Measurements from ENCODE around the gene SLC51A. TPM values are rescaled to one million over a fixed set of nuclear protein-coding genes. Genes with fewer than 3 reads are reported as not detected.

The SLC51A gene
- total RNA-seq, 4 donors from 2014 or later = 0.48 TPM; not detected in 3

DNA sequence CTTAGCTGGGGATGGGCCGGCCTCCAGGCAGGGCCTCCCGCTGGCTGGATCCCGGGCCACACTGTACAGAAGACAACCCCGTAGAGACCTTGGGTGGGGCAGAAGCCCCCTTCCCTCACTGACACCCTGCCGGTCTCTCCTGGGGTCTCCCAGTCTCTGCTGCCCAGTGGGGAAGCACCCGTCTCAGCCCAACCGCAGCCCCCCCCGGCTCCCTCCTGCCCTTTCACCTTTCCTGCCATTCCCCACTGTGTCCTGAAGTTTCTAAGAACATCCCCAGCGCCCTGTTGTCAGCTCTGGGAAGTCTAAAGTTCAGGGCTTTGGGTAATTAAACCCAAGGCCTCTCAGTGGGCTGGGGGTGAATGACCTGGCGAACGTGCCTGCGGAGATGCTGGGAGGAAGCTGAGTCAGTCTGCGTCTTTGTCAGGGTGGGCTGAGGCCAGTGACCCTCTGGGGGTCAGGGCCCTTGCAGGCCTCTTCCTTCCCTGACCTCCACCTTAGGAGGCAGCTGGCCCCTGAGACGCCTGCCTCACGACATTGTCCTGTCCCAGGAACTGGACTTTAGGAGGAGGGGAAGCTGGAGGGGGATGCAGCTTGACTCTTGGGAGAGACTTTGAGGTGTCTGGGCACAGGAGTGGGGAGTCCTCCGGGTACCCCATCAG is 1.4 kb upstream of the SLC51A start:
- H3K4me3 ChIP-seq = no peak overlapping the region
- no peaks in the 10 kb centered on the region for H3K27me3 ChIP-seq
- H3K27ac ChIP-seq = no peak overlapping the region
- no peak for TF ChIP-seq POLR2A (IDR thresholded peaks at IDR 0.05)
- TF ChIP-seq, protein P1, sequence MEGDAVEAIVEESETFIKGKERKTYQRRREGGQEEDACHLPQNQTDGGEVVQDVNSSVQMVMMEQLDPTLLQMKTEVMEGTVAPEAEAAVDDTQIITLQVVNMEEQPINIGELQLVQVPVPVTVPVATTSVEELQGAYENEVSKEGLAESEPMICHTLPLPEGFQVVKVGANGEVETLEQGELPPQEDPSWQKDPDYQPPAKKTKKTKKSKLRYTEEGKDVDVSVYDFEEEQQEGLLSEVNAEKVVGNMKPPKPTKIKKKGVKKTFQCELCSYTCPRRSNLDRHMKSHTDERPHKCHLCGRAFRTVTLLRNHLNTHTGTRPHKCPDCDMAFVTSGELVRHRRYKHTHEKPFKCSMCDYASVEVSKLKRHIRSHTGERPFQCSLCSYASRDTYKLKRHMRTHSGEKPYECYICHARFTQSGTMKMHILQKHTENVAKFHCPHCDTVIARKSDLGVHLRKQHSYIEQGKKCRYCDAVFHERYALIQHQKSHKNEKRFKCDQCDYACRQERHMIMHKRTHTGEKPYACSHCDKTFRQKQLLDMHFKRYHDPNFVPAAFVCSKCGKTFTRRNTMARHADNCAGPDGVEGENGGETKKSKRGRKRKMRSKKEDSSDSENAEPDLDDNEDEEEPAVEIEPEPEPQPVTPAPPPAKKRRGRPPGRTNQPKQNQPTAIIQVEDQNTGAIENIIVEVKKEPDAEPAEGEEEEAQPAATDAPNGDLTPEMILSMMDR (IDR thresholded peaks at IDR 0.05) = no peak
- H3K9me3 ChIP-seq = no peaks in the 10 kb centered on the region
- H3K4me1 ChIP-seq = no peaks in the 10 kb centered on the region
- H3K36me3 ChIP-seq = no peaks in the 10 kb centered on the region
- no peak for DNase-seq
- intact Hi-C loops (cut with DNase I; ENCODE audit: low total_unique reads) = no loop called here

DNA sequence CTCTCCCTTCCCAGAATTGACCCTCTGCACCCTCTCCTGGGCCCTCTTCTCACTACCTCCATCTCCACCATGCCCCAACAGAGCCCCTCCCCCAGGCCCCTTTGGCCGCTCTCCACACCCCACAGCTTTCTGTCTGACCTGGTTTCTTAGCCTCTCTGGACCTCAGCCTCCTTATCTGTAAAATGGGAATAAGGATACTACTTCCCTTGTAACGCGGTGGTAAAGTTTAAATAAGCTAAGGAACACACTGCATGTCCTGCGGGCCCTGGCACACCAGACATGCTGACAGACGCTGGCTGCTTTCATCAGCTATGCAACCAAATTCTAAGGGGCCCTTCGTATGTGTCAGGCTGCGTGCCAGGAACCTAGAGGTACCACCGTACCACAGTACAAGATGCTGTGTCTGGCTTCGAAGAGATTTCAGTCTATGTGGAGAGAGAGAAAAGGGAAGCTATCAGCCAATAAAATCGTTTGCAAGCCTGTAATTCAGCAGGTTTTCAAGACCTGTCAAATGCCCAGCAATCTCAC is 777 bp upstream of the SLC51A start:
- Histone ChIP-seq H3K36me3 (no peaks in the 10 kb centered on the region), H3K27ac (no peak overlapping the region), H3K4me3 (no peak overlapping the region), H3K9me3 (no peaks in the 10 kb centered on the region), H3K27me3 (no peaks in the 10 kb centered on the region), H3K4me1 (no peaks in the 10 kb centered on the region)
- intact Hi-C loops (cut with DNase I; ENCODE audit: low total_unique reads) = no loop called here
- TF ChIP-seq, protein P1 (IDR thresholded peaks at IDR 0.05) = no peak
- no peak for TF ChIP-seq POLR2A (IDR thresholded peaks at IDR 0.05)
- DNase-seq = no peak

DNA sequence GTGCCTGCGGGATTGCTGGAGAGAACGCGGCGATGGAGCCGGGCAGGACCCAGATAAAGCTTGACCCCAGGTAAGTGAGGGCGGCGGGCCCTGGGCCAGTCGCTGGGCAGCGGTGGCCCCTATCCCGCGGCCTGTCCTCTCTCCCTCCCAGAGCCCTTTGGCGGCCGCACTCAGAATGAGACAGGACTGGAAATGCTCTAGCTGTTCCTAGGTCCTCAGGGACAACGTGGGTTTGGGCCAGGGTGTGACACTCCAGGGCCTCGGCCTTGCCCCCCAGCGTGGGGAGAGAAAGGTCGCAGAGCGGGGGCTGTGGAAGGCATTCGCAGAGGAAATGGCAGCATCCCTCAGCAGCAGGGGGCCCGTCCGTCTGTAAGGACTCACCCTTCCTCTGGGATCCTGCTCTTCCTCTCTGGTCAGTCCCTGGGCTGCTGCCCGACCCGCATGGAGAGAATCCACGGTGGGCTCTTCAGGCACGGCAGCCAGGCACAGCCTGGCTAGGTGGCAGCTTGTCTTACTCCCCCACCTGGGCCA is 412 bp downstream of the SLC51A start:
- intact Hi-C loops (cut with DNase I; ENCODE audit: low total_unique reads) = no loop called here
- Histone ChIP-seq H3K9me3 (no peaks in the 10 kb centered on the region), H3K36me3 (no peaks in the 10 kb centered on the region), H3K4me3 (no peak overlapping the region), H3K4me1 (no peaks in the 10 kb centered on the region), H3K27me3 (no peaks in the 10 kb centered on the region), H3K27ac (no peak overlapping the region)
- DNase-seq = no peak
- TF ChIP-seq, protein P1 (IDR thresholded peaks at IDR 0.05) = no peak
- no peak for TF ChIP-seq POLR2A (IDR thresholded peaks at IDR 0.05)

DNA sequence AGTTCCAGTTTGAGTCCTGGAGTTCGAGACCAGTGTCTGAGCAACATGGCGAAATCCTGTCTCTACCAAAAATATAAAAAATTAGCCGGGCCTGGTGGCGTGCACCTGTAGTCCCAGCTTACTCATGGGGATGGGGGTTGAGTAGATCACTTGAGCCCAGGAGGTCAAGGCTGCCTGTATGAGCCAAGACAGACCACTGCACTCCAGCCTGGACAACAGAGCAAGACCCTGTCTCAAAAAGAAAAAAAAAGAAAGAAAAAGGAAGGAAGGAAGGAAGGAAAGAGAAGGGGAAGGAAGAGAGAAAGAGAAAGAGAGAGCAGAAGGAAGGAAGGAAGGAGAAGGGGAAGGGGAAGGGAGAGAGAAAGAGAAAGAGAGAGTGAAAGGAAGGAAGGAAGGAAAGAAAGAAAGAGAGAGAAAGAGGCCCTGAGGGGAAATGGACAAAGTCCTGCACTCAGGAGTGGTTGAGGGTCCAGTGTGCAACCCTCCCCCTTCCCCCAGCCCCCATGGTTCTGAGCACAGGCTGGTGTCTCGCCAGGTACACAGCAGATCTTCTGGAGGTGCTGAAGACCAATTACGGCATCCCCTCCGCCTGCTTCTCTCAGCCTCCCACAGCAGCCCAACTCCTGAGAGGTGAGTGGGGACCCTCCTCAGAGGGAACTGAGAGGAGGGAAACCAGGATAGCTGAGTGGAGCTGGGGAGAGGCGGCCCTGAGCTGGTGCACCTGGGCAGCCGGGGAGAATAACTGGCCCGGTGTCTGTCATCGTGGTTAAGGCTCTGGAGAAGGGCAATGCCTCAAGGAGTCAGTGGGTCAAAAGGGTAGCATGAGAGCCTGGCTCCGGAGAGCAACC is 1.2 kb downstream of the SLC51A start:
- Histone ChIP-seq H3K27ac (no peak overlapping the region), H3K36me3 (no peaks in the 10 kb centered on the region), H3K9me3 (no peaks in the 10 kb centered on the region), H3K4me3 (no peak overlapping the region), H3K4me1 (no peaks in the 10 kb centered on the region), H3K27me3 (no peaks in the 10 kb centered on the region)
- TF ChIP-seq POLR2A (IDR thresholded peaks at IDR 0.05) = no peak
- TF ChIP-seq, protein P1 (IDR thresholded peaks at IDR 0.05) = no peak
- intact Hi-C loops (cut with DNase I; ENCODE audit: low total_unique reads) = no loop called here
- DNase-seq = no peak

All from uterus (tissue), 4 donors.